MM.1S (cell line): ENCODE measurements around the gene WDR31.

ENCODE experiments used
- CTCF ChIP-seq: fragments of 300-600 bp; sonication (generic); IDR thresholded peaks from 2 replicates; pipeline ENCODE4 v1.5.1; 2016; ENCODE audit warnings: antibody characterized with exemption, low read length, mixed read lengths
- EZH2 ChIP-seq: fragments of 300-600 bp; sonication (generic); optimal IDR thresholded peaks from 2 replicates; pipeline ENCODE3; 2017; ENCODE audit warnings: low read depth, mild to moderate bottlenecking, antibody characterized with exemption, low read length, mixed read lengths

DNA sequence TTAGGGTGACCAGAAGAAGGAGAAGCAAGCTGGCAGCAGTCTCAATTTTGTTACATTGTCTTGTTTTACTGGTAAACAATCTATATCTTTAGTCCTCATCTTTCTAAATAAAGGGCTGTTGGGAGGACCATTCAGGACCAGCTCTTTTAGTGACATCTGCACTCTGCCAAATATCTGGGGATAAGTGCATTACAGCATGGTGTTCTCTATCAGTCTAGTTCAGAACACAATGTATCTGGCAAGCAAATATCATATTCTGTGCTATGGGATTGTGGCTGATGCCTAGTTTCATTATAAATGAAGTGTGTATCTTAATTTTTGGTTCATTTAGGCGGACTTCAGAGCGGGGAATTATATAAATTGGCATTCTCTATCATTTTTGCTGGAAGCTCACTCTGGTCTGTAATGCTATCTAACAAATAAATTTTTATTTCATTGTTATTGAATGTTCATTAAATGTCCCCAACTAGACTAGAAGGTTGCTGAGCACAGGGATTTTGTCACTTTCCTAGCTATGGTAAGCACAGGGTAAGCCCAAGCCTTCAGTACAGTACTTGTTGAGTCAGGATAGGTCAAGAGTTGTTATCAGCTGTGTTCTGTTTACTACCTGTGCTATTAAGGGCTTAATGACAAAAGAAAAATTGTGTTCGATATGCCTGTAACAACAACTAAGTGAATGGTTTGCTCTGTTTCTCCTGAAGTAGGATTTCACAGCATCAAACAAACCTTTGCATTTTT, 11.9 kb downstream of the WDR31 start:
- TF ChIP-seq CTCF, result no peak
- no peak for TF ChIP-seq EZH2
